GM13976 (cell line): ENCODE results near the gene WWOX.

Experiments used
- DNase-seq: peaks from one replicate; pipeline ENCODE4 v3.0.0; 2012; ENCODE audit warnings: low spot score
- CTCF ChIP-seq: IDR thresholded peaks from 2 replicates; pipeline ENCODE4 v1.5.1; 2012; ENCODE audit warnings: borderline replicate concordance, mild to moderate bottlenecking; ENCODE audit not compliant: insufficient read depth; ENCODE audit errors: extremely low read depth, missing control alignments, control extremely low read depth
- in situ Hi-C: fragments of 300-500 bp; cut with MboI; formaldehyde crosslinking; loops from one replicate; pipeline ENCODE4 v1.12.0; 2022; ENCODE audit warnings: low sequenced_read_pairs, mixed read lengths, inconsistent platforms; ENCODE audit not compliant: unreplicated experiment

The WWOX gene

DNA sequence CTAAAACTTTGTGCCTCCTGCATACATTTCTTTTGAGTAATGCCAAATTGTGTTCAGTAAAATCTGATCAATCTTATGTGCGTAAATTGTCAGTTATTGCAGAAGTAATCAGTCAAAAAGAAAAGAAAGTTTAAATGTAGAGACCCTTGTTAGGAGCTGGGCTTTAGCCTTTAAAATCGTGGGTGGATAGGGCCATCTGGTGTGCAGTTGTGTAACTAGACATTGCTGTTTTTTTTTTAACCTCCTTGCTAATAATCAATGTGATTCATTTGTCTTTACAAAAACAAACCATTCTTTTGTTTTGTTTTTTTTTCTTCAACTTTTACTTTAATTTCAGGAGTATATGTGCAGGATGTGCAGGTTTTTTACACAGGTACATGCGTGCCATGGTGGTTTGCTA is 5.3 kb upstream of the WWOX start:
- in situ Hi-C loops: no loop called here
- TF ChIP-seq CTCF: no peak
- no peak for DNase-seq

- TF ChIP-seq CTCF: no peak
- no peak for DNase-seq
- in situ Hi-C loops: no loop called here
These were observed 4.5 kb upstream of the WWOX start for GRCh38 chr16:78094998-78095397.

DNA sequence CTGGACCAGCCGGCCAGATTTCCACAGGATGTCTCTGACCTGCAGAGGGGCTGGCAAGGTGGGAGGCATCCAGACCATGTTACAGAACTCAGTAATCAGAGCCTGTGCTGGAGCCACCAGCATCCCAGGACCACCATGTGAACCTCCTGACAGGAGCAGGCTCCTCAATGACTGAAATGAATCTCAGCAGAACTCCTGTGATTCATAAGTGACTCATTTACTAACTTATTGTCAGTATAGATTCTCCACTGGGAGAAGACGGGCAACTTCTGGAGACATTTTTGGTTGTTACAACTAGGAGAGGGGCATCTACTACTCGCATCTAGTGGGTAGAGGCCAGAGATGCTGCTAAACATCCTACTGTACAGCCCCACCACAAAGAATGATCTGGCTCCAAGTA is 3.1 kb upstream of the WWOX start:
- in situ Hi-C loops: no loop called here
- DNase-seq: no peak

GRCh38 chr16:78097548-78097947 is 1.9 kb upstream of the WWOX start:
- in situ Hi-C loops: no loop called here
- no peak for DNase-seq
- TF ChIP-seq CTCF: no peak

More for the DNA sequence above, 3.1 kb upstream of the WWOX start:
- no peak for TF ChIP-seq CTCF

- in situ Hi-C loops: no loop called here
- no peak for TF ChIP-seq CTCF
- no peak for DNase-seq
These were observed 1.4 kb upstream of the WWOX start for GRCh38 chr16:78098087-78098486.

- in situ Hi-C loops: no loop called here
- no peak for DNase-seq
- TF ChIP-seq CTCF: no peak
These were observed 721 bp upstream of the WWOX start for GRCh38 chr16:78098595-78099270.

- peak; percentile 88 for TF ChIP-seq CTCF
- in situ Hi-C loops: no loop called here
- no peak for DNase-seq
These were observed 636 bp downstream of the WWOX start for GRCh38 chr16:78100112-78100467.
